GM21825 (cell line): ENCODE data around the gene AXIN1.
"Not testable (repeated sequence)": the region's sequence is repeated elsewhere in the genome, so short reads cannot be mapped to it uniquely, and the experiment has no call there.

ENCODE experiments used
- ATAC-seq: cut with Tn5 transposase; IDR thresholded peaks from one replicate; pipeline ENCODE4 v1.9.1; 2021; ENCODE audit warnings: mild to moderate bottlenecking, moderate library complexity; ENCODE audit not compliant: unreplicated experiment

Gene AXIN1

GRCh38 chr16:268141-269053, 84.1 kb downstream of the AXIN1 start:
- no peak for ATAC-seq

GRCh38 chr16:267562-267961, 85.0 kb downstream of the AXIN1 start:
- ATAC-seq, result not testable (repeated sequence)

GRCh38 chr16:266258-267164, 86.0 kb downstream of the AXIN1 start:
- no peak for ATAC-seq

GRCh38 chr16:265711-266110, 86.8 kb downstream of the AXIN1 start:
- no peak for ATAC-seq

GRCh38 chr16:265002-265529, 87.5 kb downstream of the AXIN1 start:
- no peak for ATAC-seq

GRCh38 chr16:264440-264951, 88.0 kb downstream of the AXIN1 start:
- ATAC-seq, result no peak

GRCh38 chr16:263944-264343, 88.6 kb downstream of the AXIN1 start:
- no peak for ATAC-seq

GRCh38 chr16:263182-263774, 89.2 kb downstream of the AXIN1 start:
- ATAC-seq, result no peak

GRCh38 chr16:262121-262745, 90.3 kb downstream of the AXIN1 start:
- no peak for ATAC-seq

- ATAC-seq, result no peak
Measured at GRCh38 chr16:261031-261691, 91.4 kb downstream of the AXIN1 start.

GRCh38 chr16:260326-260725, 92.2 kb downstream of the AXIN1 start:
- no peak for ATAC-seq

GRCh38 chr16:259814-260253, 92.7 kb downstream of the AXIN1 start:
- ATAC-seq, result no peak

GRCh38 chr16:259226-259625, 93.3 kb downstream of the AXIN1 start:
- no peak for ATAC-seq

GRCh38 chr16:258091-258490, 94.4 kb downstream of the AXIN1 start:
- ATAC-seq, result not testable (repeated sequence)

GRCh38 chr16:255183-255582, 97.3 kb downstream of the AXIN1 start:
- ATAC-seq, result no peak

GRCh38 chr16:254461-254860, 98.1 kb downstream of the AXIN1 start:
- ATAC-seq, result no peak

GRCh38 chr16:253833-254232, 98.7 kb downstream of the AXIN1 start:
- ATAC-seq, result no peak

GRCh38 chr16:252366-253337, 99.9 kb downstream of the AXIN1 start:
- ATAC-seq, result peak; percentile 55

GRCh38 chr16:249431-249830, 103.1 kb downstream of the AXIN1 start:
- no peak for ATAC-seq
